Measurements from ENCODE around the gene TPD52L3.
A peak's percentile ranks its signal among the peaks of the same experiment; 100 is the strongest.

Gene TPD52L3

DNA sequence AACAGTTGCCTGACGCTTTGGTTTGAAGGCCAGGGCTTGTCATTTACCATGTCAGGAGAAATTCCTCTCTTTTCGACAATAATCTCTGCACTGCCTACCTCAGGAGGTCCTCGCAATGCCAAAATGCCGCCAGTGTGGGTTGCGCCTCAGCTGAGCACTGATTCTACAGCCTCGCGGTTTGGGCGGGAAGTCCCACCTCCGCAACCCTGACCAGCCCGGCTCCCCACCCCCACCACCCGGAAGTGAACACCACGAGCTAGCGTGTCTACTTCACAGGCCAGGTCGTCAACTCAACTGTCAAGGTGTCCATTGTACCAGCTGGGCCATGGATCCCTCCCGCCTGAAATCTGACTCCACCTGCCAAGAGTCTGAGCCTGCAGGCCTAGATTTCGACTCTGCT, at the start of gene TPD52L3:
TSS of gene TPD52L3 (plus strand) at position 273 of the 400 bp plus-strand sequence. CDS start 221 bp downstream, outside the sequence.
- DNase-seq, result no peak

DNA sequence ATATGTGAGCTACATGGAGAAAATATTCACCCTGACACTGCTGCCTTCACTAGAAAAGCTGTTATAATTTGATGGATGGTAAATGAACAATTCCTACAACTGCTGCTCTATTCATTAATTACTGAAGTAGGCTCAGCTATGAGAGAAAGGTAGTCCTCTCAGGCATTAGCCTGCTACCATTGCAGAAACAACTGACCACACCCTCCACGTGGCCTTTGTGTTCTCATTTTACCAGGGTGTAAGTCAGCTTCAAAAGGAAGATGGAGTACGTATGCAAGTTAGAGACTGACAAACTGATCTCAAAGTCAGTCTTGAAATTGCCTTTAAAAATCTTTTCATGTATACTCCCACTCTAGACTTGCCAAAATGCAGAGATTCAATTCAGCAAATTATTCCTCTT, 26.3 kb upstream of the TPD52L3 start:
- DNase-seq, result no peak

DNA sequence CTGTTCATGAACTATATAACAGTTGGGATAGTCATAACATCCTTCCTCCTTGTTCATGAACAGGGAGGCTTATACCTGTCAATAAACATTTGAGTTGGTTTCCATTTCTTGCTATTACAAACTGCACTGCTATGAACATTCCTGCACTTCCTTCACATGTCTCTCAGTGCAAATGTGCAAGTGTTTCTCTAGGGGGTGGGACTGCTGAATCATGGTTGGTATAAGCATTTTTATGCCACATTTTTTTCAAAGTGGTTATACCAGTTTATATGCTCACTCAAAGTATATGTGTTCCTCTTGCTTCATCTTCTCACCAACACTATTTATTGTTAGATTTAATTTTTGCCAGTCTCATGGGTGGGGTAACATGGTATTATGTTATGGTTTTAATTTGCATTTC, 25.8 kb upstream of the TPD52L3 start:
- DNase-seq, result no peak

DNA sequence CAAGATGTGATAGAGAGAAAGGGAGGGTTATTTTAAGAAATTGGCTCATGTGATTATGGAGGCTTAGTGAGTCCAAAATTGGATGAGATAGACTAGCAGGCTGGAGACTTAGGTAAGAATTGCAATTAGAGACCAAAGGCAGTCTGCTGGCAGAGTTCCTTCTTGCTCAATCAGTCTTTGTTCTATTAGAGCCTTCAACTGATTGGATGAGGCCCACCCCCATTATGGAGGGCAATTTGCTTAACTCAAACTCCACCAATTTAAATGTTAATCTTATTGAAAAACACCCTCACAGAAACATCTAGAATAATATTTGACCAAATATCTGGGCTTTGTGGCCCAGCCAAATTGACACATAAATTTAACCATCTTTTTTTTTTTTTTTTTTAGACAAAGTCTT, 23.9 kb upstream of the TPD52L3 start:
- no peak for DNase-seq

DNA sequence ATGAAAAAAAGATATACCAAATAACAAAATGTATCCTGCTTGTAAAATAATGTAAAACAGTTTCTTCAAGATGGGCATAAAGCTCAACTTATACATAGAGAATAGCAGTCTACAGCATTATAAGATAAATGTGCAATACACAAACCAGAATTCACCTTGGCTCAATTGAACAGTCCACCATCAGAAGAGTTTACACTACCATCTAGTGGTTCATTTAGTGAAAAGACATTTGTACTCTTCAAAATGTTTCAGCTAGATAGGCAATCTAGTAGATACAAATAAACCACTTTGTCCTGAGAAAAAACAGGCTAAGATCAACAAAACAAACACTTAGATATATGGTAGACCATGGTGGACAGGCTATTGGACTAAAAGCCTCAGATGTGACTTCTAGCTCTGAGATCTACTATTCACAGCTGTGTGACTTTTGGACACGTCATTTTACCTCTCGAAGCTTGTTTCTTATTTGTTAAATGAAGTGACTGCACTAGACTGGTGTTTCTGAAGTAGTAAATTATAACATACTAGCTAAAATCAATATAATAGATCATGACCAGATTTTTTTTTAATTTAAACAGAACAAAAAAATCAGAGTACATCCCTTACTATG, 22.1 kb upstream of the TPD52L3 start:
- DNase-seq, result peak; percentile 6

DNA sequence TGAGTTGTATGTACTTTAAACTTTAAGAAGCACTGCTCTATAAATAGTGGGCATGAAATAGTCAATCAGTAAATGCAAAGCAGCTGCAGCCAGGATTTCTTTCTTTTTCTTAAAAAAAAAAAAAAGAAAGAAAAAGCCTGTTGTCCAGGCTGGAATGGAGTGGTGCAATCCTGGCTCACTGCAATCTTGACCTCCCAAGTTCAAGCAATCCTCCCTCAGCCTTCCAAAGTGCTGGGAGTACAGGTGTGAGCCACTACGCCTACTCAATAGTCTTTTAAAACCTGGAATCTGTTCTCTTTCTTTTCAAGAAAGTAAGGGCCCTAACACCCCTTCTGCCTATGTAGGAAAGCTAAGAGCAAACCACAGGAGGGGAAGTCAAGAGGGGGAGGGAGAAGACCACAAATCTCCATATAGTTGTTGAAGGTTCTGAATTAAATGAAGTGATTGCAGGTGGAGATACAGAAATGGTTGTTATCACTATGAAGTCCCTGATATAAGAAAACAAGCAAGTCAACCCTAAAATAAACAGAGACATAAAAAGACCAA, 20.6 kb upstream of the TPD52L3 start:
- no peak for DNase-seq

DNA sequence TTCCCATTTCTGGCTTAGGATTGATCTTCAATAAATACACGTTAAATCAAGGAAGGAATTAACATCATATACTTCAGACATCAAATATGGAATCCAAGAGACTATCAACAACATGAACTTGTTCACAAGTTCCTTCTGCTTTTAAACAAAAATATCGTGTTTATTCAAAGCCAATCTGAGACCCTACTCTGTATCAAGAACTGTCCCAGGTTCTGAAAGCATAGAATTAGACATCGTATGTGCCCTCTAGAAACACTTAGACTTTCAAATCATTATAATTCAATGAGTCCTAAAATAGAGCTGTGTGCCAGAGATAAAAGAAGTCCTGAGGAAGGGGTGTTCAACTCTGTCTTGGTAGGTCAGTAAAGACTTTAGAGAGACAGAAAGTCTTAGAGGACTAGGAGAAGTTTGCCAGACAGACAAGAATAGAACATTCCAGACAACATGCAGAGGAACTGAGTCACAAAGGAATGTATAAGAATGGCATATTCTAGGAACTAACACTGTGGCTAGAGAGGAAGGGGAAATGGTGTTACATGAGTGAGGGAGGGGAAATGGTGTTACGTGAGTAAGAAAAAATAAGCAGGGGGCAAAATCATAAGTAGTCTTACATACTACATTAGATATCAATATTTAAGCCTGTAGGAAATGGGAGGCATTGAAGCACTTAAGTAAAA, 2.9 kb downstream of the TPD52L3 start:
- no peak for DNase-seq

DNA sequence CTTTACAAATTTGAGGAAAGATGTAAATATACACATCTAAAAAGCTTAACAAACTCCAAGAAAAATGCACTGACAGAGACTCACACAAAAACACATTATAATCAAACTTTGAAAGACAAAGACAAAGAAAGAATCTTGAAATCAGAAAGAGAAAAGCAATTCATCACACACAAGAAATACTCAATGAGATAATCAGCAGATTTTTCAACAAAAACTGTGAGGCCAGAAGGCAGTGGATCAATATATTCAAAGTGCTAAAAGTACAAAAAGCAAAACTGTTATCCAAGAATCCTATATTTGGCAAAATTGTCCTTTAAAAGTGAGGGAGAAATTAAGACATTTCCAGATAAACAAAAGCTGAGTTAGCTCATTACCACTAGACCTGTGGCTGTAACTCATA, 6.1 kb downstream of the TPD52L3 start:
- no peak for DNase-seq

DNA sequence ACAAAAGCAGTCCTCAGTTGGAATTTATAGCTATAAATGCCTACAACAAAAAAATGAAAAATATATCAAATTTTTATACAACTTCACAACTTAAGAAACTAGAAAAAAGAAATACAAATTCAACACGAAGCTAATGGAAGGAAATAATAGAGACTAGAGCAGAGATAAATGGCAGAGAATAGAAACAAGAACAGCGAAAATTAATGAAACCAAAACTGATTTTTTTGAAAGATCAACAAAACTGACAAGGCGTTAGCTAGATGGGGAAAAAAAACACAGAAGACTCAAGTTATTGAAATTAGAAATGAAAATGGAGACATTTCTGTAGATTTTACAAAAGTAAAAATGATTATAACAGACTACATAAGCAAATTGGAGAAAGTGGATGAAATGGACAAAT, 20.6 kb downstream of the TPD52L3 start:
- no peak for DNase-seq

DNA sequence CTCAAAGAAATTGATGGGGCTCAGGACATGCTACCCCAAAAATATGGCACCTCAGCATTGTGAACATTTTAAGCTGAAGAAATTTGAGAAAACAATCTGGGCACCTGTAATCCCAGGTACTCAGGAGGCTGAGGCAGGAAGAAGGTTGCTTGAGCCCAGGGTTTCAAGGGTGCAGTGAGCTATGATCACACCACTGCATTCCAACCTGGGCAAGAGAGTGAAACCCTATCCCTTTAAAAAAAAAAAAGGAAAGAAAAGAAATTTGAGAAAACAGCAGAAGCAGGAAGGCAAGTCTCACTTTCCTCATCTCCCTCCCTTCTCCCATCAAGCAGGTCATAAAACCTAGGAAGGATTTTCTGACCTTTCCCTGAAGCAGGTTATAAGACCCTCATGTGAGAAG, 23.6 kb downstream of the TPD52L3 start:
- DNase-seq, result no peak

DNA sequence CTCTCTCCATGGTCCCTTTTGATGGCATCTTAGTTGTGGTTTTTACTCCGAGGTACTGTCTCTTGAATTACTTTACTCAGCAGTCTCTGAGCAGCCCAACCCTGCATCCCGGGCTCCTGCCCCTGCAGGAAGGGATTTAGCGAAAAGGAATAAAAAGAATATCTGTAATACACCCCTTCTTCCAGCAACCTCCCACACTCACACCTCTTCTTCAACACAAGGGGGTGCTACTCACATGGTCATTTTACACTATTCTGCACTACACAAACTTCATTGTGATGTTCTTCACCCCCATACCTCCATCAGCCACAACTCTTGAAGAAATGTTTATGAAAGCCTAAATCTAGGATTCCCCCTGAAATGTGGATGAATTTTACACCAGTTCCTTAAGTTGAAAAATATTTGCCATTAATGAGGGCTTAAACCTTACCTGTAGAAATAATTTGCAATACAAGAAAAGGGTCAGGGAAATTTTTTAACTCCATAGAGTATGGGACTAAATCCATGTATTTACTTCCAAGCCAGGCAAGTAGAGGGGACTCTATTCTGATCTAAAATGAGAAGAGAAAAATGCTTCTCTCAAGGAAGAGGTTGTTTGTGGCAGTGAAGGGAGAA, 26.0 kb downstream of the TPD52L3 start:
- peak; percentile 67 for DNase-seq

DNA sequence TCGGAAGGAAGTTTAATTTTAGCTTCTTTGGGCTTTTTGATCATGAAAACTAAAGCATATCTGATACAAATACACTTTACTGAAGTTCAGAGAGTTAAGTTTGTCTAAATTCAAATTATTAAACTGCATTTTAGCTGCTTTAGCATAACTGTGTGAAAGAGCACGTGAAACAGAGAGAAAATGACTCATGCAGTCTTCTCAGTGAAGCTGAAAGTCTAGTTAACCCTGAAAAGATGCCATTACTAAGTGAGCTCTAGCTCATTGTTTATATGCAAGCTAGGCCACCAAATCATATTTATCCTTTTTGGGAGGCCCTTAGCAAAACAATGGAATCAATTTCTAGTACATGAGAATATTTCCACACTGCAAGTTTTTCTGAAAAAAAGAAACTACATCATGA, 27.6 kb downstream of the TPD52L3 start:
- no peak for DNase-seq

DNA sequence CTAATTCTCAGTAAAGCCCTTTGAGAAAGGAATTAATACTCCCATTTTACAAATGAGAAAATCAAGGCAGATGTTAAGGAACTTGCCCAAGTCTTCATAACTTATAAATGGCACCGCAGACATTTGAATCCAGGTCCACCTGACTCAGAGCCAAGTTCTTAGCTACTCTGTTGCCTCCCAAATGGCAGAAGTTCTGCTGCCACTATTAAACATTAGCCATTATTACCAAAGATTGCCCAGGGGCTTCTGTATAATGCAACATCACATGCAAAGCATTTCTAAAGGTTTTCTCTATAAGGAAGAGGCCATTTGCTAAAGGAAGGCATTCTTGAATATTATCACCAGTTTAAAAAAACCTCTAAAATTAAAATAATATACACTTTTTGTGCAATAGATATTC, 28.3 kb downstream of the TPD52L3 start:
- no peak for DNase-seq

DNA sequence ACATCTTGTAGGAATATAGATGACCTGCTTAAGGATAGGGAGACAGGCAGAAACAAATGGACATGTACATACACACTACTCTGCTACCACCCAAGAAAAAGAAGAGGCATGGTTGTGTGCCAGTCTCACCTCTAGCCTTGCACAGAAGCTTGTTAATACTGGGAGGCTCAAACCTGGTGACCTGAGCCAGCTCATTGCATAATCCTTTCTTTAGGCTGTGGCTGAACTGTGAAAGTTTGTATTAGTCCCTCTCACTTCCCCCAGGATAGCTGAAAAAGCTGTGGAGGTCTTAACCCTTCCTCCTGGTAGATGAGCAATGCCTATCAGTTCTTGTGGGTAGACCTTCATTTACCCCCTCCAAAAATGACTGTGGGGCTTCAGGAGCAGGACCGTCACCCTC, 28.7 kb downstream of the TPD52L3 start:
- DNase-seq, result no peak

DNA sequence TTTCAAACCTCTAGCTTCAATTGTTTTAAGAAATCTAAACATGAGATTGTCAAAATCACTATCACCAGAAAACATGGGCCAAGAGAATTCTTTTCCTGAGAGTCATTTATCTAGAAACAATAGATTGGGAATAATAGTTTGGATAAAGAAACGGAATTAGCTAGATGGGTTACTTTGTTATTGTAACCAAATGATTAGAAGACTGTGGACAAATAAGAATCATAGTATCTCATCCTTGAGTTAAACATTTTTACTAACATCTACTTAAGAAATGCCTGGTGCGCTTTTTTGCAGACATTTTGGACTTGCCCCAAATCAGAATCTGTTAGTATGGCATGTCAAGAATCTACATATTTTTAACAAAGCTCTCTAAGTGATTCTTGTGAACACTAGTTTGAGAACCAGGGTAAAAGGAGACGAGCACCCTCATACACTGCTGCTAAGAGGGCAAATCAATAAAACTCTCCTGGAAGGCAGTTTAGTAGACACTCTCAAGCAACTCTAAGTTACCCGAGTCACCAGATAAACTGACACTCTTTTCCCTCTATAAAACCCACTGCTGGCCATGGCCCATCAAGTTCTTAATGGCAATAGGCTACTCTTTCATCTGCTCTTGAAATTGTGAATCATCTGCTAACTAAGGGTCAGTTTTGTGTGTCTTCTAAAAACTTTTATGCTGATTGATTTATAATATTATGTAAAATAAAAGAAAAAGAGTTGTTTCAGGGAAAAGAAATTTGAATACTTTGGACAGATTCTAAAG, 39.1 kb downstream of the TPD52L3 start:
- no peak for DNase-seq

DNA sequence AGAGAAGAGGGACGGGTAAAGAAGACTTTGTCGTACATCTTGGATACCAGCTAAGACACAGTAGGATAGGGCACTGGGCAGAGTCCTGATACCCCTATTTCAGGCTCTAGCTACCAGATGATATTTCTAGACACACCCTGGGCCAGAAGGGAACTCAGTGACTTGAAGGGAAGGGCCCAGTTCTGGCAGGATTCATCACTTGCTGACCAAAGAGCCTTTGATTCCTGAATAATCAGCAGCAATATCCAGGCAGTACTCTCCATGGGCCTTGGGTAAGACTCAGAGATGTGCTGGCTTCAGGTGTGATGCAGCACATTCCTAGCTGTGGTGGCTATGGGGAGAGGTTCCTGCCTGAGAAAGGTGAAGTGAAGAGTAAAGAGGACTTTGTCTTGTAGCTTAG, 40.7 kb downstream of the TPD52L3 start:
- DNase-seq, result no peak
